H4 (cell line): ENCODE data around the gene SLC25A48. TPM values are rescaled to one million over a fixed set of nuclear protein-coding genes. Genes with fewer than 3 reads are reported as not detected.

ENCODE experiments used
- DNase-seq: peaks from one replicate; pipeline ENCODE4 v3.0.0-alpha.2; 2015; ENCODE audit warnings: low spot score
- total RNA-seq: library from RNA; depleted of rRNA; stranded (reverse); fragments of >200 nt; shearing (Covaris generic); gene quantifications from 2 replicates; pipeline ENCODE4 v1.2.3, GENCODE V29; 2014; rRNA removed

SLC25A48 gene
- total RNA-seq, 1 experiment from 2014 or later = not detected

- DNase-seq = no peak
Measured at GRCh38 chr5:135920199-135920598, 85.7 kb downstream of the SLC25A48 start.

DNA sequence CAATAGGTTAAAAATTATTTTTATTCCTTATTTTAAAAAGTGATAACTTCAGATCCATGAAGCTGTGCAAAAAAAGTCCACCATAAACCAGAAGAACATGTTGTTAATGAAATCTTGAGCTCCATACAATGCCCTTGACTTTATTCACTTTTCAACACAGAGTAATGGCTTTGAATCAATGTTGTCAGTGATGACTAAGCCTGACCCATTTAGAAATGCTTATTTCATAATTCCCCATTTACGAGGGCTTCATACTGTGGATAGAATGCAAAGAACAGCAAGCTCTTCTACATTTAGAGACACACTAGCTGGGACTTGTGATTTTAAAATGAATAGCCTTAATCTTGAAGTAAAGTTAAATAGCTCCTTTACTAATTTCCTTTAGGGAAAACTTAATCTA is 86.9 kb downstream of the SLC25A48 start:
- DNase-seq = no peak

- no peak for DNase-seq
Measured at GRCh38 chr5:135930029-135930948, 95.8 kb downstream of the SLC25A48 start.

DNA sequence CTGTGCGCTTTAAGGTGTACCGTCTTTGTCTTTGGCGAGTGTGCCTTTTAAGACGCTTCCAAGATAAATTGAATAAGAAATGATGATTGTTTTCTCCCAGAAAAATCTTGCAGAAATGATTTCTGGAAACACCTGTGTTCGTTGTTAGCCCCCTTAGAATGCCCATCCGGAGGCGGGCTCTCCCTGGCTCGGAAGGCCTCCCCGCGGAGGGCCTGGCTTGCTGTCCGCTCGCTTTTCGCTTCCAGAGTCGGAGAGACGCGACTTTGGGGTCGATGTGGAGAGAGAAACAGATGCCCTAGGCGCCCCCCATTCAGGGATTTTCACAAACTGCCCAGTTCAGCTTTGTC is 96.5 kb downstream of the SLC25A48 start:
- DNase-seq = no peak

- no peak for DNase-seq
Measured at GRCh38 chr5:135934939-135935338, 100.5 kb downstream of the SLC25A48 start.

- DNase-seq = no peak
Measured at GRCh38 chr5:135937245-135937911, 102.9 kb downstream of the SLC25A48 start.

Other genes starting within 250 kb of the SLC25A48 start
- gene IL9, start 61.2 kb downstream of the SLC25A48 start, total RNA-seq = not detected in 2 replicates
- gene LECT2, start 120.3 kb downstream of the SLC25A48 start, total RNA-seq = not detected in 2 replicates
- 2,353 and 2,468 TPM in 2 replicates for gene TGFBI, start 194.3 kb downstream of the SLC25A48 start, total RNA-seq